Stimulated activated CD8-positive, alpha-beta memory T cell treated with anti-CD3 and anti-CD28 coated beads, Interleukin-12 subunit alpha, Interleukin-12 subunit beta, amount 100 ng/mL, for 4 hours (primary cell): ENCODE measurements around the gene KIF20B.
"Not testable (repeated sequence)": the region's sequence is repeated elsewhere in the genome, so short reads cannot be mapped to it uniquely, and the experiment has no call there.

Source experiments
- DNase-seq: peaks from one replicate; pipeline ENCODE4 v3.0.0-alpha.2; 2020; ENCODE audit warnings: low read depth

KIF20B gene

GRCh38 chr10:89783406-89783805, 82.0 kb downstream of the KIF20B start:
- no peak for DNase-seq

- DNase-seq = no peak
These were observed 83.7 kb downstream of the KIF20B start for GRCh38 chr10:89785095-89785494.

GRCh38 chr10:89789188-89789877, 87.9 kb downstream of the KIF20B start:
- DNase-seq = no peak

- DNase-seq = no peak
These were observed 90.8 kb downstream of the KIF20B start for GRCh38 chr10:89792187-89792586.

GRCh38 chr10:89793649-89794254, 92.4 kb downstream of the KIF20B start:
- no peak for DNase-seq

- no peak for DNase-seq
These were observed 94.5 kb downstream of the KIF20B start for GRCh38 chr10:89795840-89796239.

GRCh38 chr10:89798092-89798491, 96.7 kb downstream of the KIF20B start:
- DNase-seq = no peak

- no peak for DNase-seq
These were observed 98.2 kb downstream of the KIF20B start for GRCh38 chr10:89799573-89799972.

- no peak for DNase-seq
These were observed 104.2 kb downstream of the KIF20B start for GRCh38 chr10:89805599-89806013.

GRCh38 chr10:89808842-89809241, 107.5 kb downstream of the KIF20B start:
- DNase-seq = no peak

- no peak for DNase-seq
These were observed 108.4 kb downstream of the KIF20B start for GRCh38 chr10:89809766-89810165.

GRCh38 chr10:89810908-89811525, 109.6 kb downstream of the KIF20B start:
- no peak for DNase-seq

- no peak for DNase-seq
These were observed 112.2 kb downstream of the KIF20B start for GRCh38 chr10:89813546-89813945.

- DNase-seq = no peak
These were observed 112.9 kb downstream of the KIF20B start for GRCh38 chr10:89814278-89814677.

- DNase-seq = no peak
These were observed 113.9 kb downstream of the KIF20B start for GRCh38 chr10:89815049-89815853.

GRCh38 chr10:89819008-89819407, 117.6 kb downstream of the KIF20B start:
- not testable (repeated sequence) for DNase-seq
